Neural progenitor cell (in vitro differentiated cells): ENCODE results near the gene TEX35. TPM values are rescaled to one million over a fixed set of nuclear protein-coding genes. Genes with fewer than 3 reads are reported as not detected.

Experiments
- DNase-seq: peaks from one replicate; pipeline ENCODE4 v3.0.0-alpha.2; 2016; ENCODE audit warnings: low spot score
- H2AFZ ChIP-seq: fragments of 200-600 bp; sonication (generic); replicated peaks from 2 replicates; pipeline ENCODE4 v1.6.1; 2016; ENCODE audit warnings: antibody characterized with exemption
- H3F3A ChIP-seq: fragments of 200-600 bp; sonication (generic); 2 replicates; pipeline ENCODE4 v1.6.1; 2016; ENCODE audit warnings: antibody characterized with exemption, low read depth
- H3K27ac ChIP-seq: fragments of 200-600 bp; sonication (generic); 2 replicates; pipeline ENCODE4 v1.5.1; 2016; ENCODE audit warnings: mild to moderate bottlenecking
- H3K27me3 ChIP-seq: fragments of 200-600 bp; sonication (generic); 2 replicates; pipeline ENCODE4 v1.6.1; 2016; ENCODE audit warnings: mild to moderate bottlenecking, moderate library complexity
- H3K36me3 ChIP-seq: fragments of 200-600 bp; sonication (generic); 2 replicates; pipeline ENCODE4 v1.5.1; 2016
- H3K4me1 ChIP-seq: fragments of 200-600 bp; sonication (generic); 2 replicates; pipeline ENCODE4 v1.6.1; 2016; ENCODE audit warnings: mixed run types
- H3K4me2 ChIP-seq: fragments of 200-600 bp; sonication (generic); 2 replicates; pipeline ENCODE4 v1.6.1; 2016
- H3K4me3 ChIP-seq: fragments of 200-600 bp; sonication (generic); 2 replicates; pipeline ENCODE4 v1.5.1; 2016
- H3K79me2 ChIP-seq: fragments of 200-600 bp; sonication (generic); 2 replicates; pipeline ENCODE4 v1.6.1; 2016; ENCODE audit warnings: low read depth
- H3K9ac ChIP-seq: fragments of 200-600 bp; sonication (generic); 2 replicates; pipeline ENCODE4 v1.6.1; 2016
- H3K9me3 ChIP-seq: fragments of 200-600 bp; sonication (generic); 2 replicates; pipeline ENCODE4 v1.5.1; 2016; ENCODE audit warnings: low read depth
- H4K20me1 ChIP-seq: fragments of 200-600 bp; sonication (generic); 2 replicates; pipeline ENCODE4 v1.6.1; 2016; ENCODE audit warnings: low read depth
- H3K27ac Mint-ChIP-seq: 3 replicates; pipeline ENCODE4 v1.8.0; 2021; ENCODE audit warnings: mixed read lengths
- H3K27me3 Mint-ChIP-seq: 2 replicates; pipeline ENCODE4 v1.8.0; 2022; ENCODE audit warnings: low read depth, mild to moderate bottlenecking, inconsistent platforms, moderate library complexity, mixed read lengths; ENCODE audit not compliant: insufficient read depth
- H3K36me3 Mint-ChIP-seq: 3 replicates; pipeline ENCODE4 v1.8.0; 2021; ENCODE audit warnings: mixed read lengths
- H3K4me1 Mint-ChIP-seq: 3 replicates; pipeline ENCODE4 v1.8.0; 2021; ENCODE audit warnings: mixed read lengths
- H3K4me3 Mint-ChIP-seq: 3 replicates; pipeline ENCODE4 v1.8.0; 2021; ENCODE audit warnings: mild to moderate bottlenecking, moderate library complexity, mixed read lengths
- H3K9me3 Mint-ChIP-seq: 3 replicates; pipeline ENCODE4 v1.8.0; 2020; ENCODE audit warnings: mixed read lengths
- CTCF ChIP-seq: fragments of 200-600 bp; sonication (generic); IDR thresholded peaks from 2 replicates; pipeline ENCODE4 v1.5.1; 2017; ENCODE audit warnings: antibody characterized with exemption, mild to moderate bottlenecking
- EZH2 ChIP-seq: fragments of 200-600 bp; sonication (generic); IDR thresholded peaks from 2 replicates; pipeline ENCODE4 v1.6.1; 2017; ENCODE audit warnings: antibody characterized with exemption, mild to moderate bottlenecking, moderate library complexity
- EZH2phosphoT487 ChIP-seq: fragments of 200-600 bp; sonication (generic); IDR thresholded peaks from 2 replicates; pipeline ENCODE4 v1.6.1; 2017; ENCODE audit warnings: antibody characterized with exemption
- total RNA-seq: library from RNA; depleted of rRNA; stranded (reverse); fragments of >200 nt; gene quantifications from 2 replicates; pipeline ENCODE4 v1.2.3, GENCODE V29; 2015; ENCODE audit warnings: low replicate concordance

TEX35 gene
- total RNA-seq, 1 donor from 2014 or later, result not detected

GRCh38 chr1:178536844-178537371 lies 24.0 kb downstream of the TEX35 start:
- DNase-seq, result no peak
- TF ChIP-seq CTCF (no peak), EZH2 (no peak), EZH2phosphoT487 (no peak)
- no peak overlapping the region for H3K4me2 ChIP-seq
- H3K36me3 ChIP-seq, result no peaks in the 10 kb centered on the region
- H3K79me2 ChIP-seq, result no peaks in the 10 kb centered on the region
- Mint-ChIP-seq H3K4me3 (no peak overlapping the region), H3K4me1 (peaks cover 19% of the 10 kb centered on the region), H3K36me3 (no peaks in the 10 kb centered on the region), H3K27me3 (peaks cover 6% of the 10 kb centered on the region), H3K27ac (no peak overlapping the region), H3K9me3 (no peaks in the 10 kb centered on the region)
- H3K4me3 ChIP-seq, result no peak overlapping the region
- H3K4me1 ChIP-seq, result no peaks in the 10 kb centered on the region
- H3K9me3 ChIP-seq, result no peaks in the 10 kb centered on the region
- H3K27ac ChIP-seq, result no peak overlapping the region
- no peaks in the 10 kb centered on the region for H3F3A ChIP-seq
- H3K27me3 ChIP-seq, result no peaks in the 10 kb centered on the region
- H4K20me1 ChIP-seq, result no peaks in the 10 kb centered on the region
- no peak overlapping the region for H3K9ac ChIP-seq
- no peak overlapping the region for H2AFZ ChIP-seq

GRCh38 chr1:178537382-178538090 lies 24.6 kb downstream of the TEX35 start:
- H3K4me3 Mint-ChIP-seq, result no peak overlapping the region
- H3K36me3 Mint-ChIP-seq, result no peaks in the 10 kb centered on the region
- TF ChIP-seq EZH2phosphoT487 (no peak), EZH2 (no peak), CTCF (no peak)
- H3K4me1 Mint-ChIP-seq, result peaks cover 20% of the 10 kb centered on the region
- H3K27me3 Mint-ChIP-seq, result peaks cover 4% of the 10 kb centered on the region
- no peak overlapping the region for H3K9ac ChIP-seq
- H3K27ac Mint-ChIP-seq, result peak overlapping the region; percentile 28
- no peaks in the 10 kb centered on the region for H3K9me3 Mint-ChIP-seq
- no peaks in the 10 kb centered on the region for H3K79me2 ChIP-seq
- DNase-seq, result no peak
- H3K4me2 ChIP-seq, result no peak overlapping the region
- no peaks in the 10 kb centered on the region for H3K9me3 ChIP-seq
- no peaks in the 10 kb centered on the region for H3K27me3 ChIP-seq
- H3K4me1 ChIP-seq, result no peaks in the 10 kb centered on the region
- H3K36me3 ChIP-seq, result no peaks in the 10 kb centered on the region
- H3K27ac ChIP-seq, result no peak overlapping the region
- H3K4me3 ChIP-seq, result no peak overlapping the region
- no peaks in the 10 kb centered on the region for H4K20me1 ChIP-seq
- H3F3A ChIP-seq, result peaks cover 4% of the 10 kb centered on the region
- H2AFZ ChIP-seq, result no peak overlapping the region

GRCh38 chr1:178538192-178538916 lies 25.4 kb downstream of the TEX35 start:
- peaks cover 23% of the 10 kb centered on the region for H3K4me1 Mint-ChIP-seq
- H3K27me3 Mint-ChIP-seq, result peaks cover 4% of the 10 kb centered on the region
- Histone ChIP-seq H3K4me2 (no peak overlapping the region), H3K27me3 (no peaks in the 10 kb centered on the region), H3K79me2 (no peaks in the 10 kb centered on the region), H2AFZ (peak overlapping the region; percentile 71), H3K9me3 (no peaks in the 10 kb centered on the region), H3F3A (peaks cover 12% of the 10 kb centered on the region), H3K4me3 (no peak overlapping the region), H3K9ac (no peak overlapping the region), H3K4me1 (peaks cover 2% of the 10 kb centered on the region), H4K20me1 (no peaks in the 10 kb centered on the region), H3K36me3 (no peaks in the 10 kb centered on the region), H3K27ac (no peak overlapping the region)
- peak overlapping the region; percentile 8 for H3K4me3 Mint-ChIP-seq
- H3K27ac Mint-ChIP-seq, result peak overlapping the region; percentile 28
- no peaks in the 10 kb centered on the region for H3K36me3 Mint-ChIP-seq
- no peak for TF ChIP-seq EZH2phosphoT487
- TF ChIP-seq EZH2, result no peak
- no peak for TF ChIP-seq CTCF
- H3K9me3 Mint-ChIP-seq, result no peaks in the 10 kb centered on the region
- no peak for DNase-seq
